Measurements from ENCODE around the gene TUBB1. TPM values are rescaled to one million over a fixed set of nuclear protein-coding genes. Genes with fewer than 3 reads are reported as not detected.
A peak's percentile ranks its signal among the peaks of the same experiment; 100 is the strongest.

TUBB1 gene
- total RNA-seq, 1 donor from 2014 or later: not detected

GRCh38 chr20:59002388-59002787, 16.8 kb upstream of the TUBB1 start:
- peaks cover 13% of the 10 kb centered on the region for H3K36me3 Mint-ChIP-seq
- Histone ChIP-seq H3K27ac (no peak overlapping the region), H3F3A (ENCODE audit: low read depth) (peaks cover under 1% of the 10 kb centered on the region), H3K27me3 (peaks cover 1% of the 10 kb centered on the region), H3K4me2 (no peak overlapping the region), H3K4me3 (no peak overlapping the region), H3K9me3 (ENCODE audit: low read depth) (no peaks in the 10 kb centered on the region), H3K4me1 (peaks cover 3% of the 10 kb centered on the region), H3K36me3 (no peaks in the 10 kb centered on the region), H3K79me2 (ENCODE audit: low read depth) (no peaks in the 10 kb centered on the region), H2AFZ (replicated peaks) (no peak overlapping the region), H3K9ac (no peak overlapping the region), H4K20me1 (ENCODE audit: low read depth) (peaks cover 6% of the 10 kb centered on the region)
- peak overlapping the region; percentile 69 for H3K27ac Mint-ChIP-seq
- TF ChIP-seq CTCF (IDR thresholded peaks at IDR 0.05) (no peak), EZH2 (IDR thresholded peaks at IDR 0.05) (no peak), EZH2phosphoT487 (IDR thresholded peaks at IDR 0.05) (no peak)
- H3K27me3 Mint-ChIP-seq (ENCODE audit: insufficient read depth, low read depth): peaks cover 7% of the 10 kb centered on the region
- no peak for DNase-seq (ENCODE audit: low spot score)
- H3K4me3 Mint-ChIP-seq: peak overlapping the region; percentile 33
- no peaks in the 10 kb centered on the region for H3K9me3 Mint-ChIP-seq
- peaks cover 17% of the 10 kb centered on the region for H3K4me1 Mint-ChIP-seq

- peak overlapping the region; percentile 69 for H3K27ac Mint-ChIP-seq
These were observed 16.3 kb upstream of the TUBB1 start for GRCh38 chr20:59002874-59003399.

GRCh38 chr20:59003836-59004492, 15.3 kb upstream of the TUBB1 start:
- Histone ChIP-seq H3K27me3 (peaks cover 11% of the 10 kb centered on the region), H3K4me3 (no peak overlapping the region), H3K9ac (no peak overlapping the region), H3K4me2 (no peak overlapping the region), H3K36me3 (no peaks in the 10 kb centered on the region), H2AFZ (replicated peaks) (no peak overlapping the region), H3K27ac (no peak overlapping the region), H4K20me1 (ENCODE audit: low read depth) (peaks cover 6% of the 10 kb centered on the region), H3K79me2 (ENCODE audit: low read depth) (no peaks in the 10 kb centered on the region), H3K9me3 (ENCODE audit: low read depth) (no peaks in the 10 kb centered on the region), H3K4me1 (peaks cover 3% of the 10 kb centered on the region), H3F3A (ENCODE audit: low read depth) (no peaks in the 10 kb centered on the region)
- Mint-ChIP-seq H3K36me3 (peaks cover 5% of the 10 kb centered on the region), H3K27me3 (ENCODE audit: insufficient read depth, low read depth) (peaks cover 9% of the 10 kb centered on the region), H3K4me3 (peak overlapping the region; percentile 67), H3K9me3 (no peaks in the 10 kb centered on the region), H3K4me1 (peaks cover 19% of the 10 kb centered on the region), H3K27ac (peak overlapping the region; percentile 86)
- TF ChIP-seq EZH2 (IDR thresholded peaks at IDR 0.05): no peak
- TF ChIP-seq EZH2phosphoT487 (IDR thresholded peaks at IDR 0.05): no peak
- no peak for TF ChIP-seq CTCF (IDR thresholded peaks at IDR 0.05)
- no peak for DNase-seq (ENCODE audit: low spot score)

More at GRCh38 chr20:59002874-59003399, 16.3 kb upstream of the TUBB1 start:
- Histone ChIP-seq H3K4me1 (peaks cover 3% of the 10 kb centered on the region), H3K79me2 (ENCODE audit: low read depth) (no peaks in the 10 kb centered on the region), H3F3A (ENCODE audit: low read depth) (no peaks in the 10 kb centered on the region), H3K4me2 (no peak overlapping the region), H3K36me3 (no peaks in the 10 kb centered on the region), H3K4me3 (no peak overlapping the region), H4K20me1 (ENCODE audit: low read depth) (peaks cover 6% of the 10 kb centered on the region), H3K9me3 (ENCODE audit: low read depth) (no peaks in the 10 kb centered on the region), H3K27ac (no peak overlapping the region), H3K27me3 (peaks cover 7% of the 10 kb centered on the region), H3K9ac (peak overlapping the region; percentile 13), H2AFZ (replicated peaks) (no peak overlapping the region)
- DNase-seq (ENCODE audit: low spot score): no peak
- TF ChIP-seq EZH2phosphoT487 (IDR thresholded peaks at IDR 0.05) (no peak), EZH2 (IDR thresholded peaks at IDR 0.05) (no peak), CTCF (IDR thresholded peaks at IDR 0.05) (no peak)
- Mint-ChIP-seq H3K4me1 (peaks cover 19% of the 10 kb centered on the region), H3K27me3 (ENCODE audit: insufficient read depth, low read depth) (peaks cover 7% of the 10 kb centered on the region), H3K9me3 (no peaks in the 10 kb centered on the region), H3K4me3 (peak overlapping the region; percentile 33), H3K36me3 (peaks cover 7% of the 10 kb centered on the region)
